Activated CD8-positive, alpha-beta memory T cell treated with anti-CD3 and anti-CD28 coated beads, Interleukin-2, amount 50 U/mL, for 1 hour (primary cell): Measurements from ENCODE around the gene HMGXB4.
A peak's percentile ranks its signal among the peaks of the same experiment; 100 is the strongest.

ENCODE experiments used
- DNase-seq: peaks from one replicate; pipeline ENCODE4 v3.0.0-alpha.2; 2020; ENCODE audit errors: extremely low read depth

Gene HMGXB4

GRCh38 chr22:35257002-35257320 is 332 bp upstream of the HMGXB4 start:
- no peak for DNase-seq

GRCh38 chr22:35258191-35258988 is 1.1 kb downstream of the HMGXB4 start:
- DNase-seq, result no peak

- no peak for DNase-seq
Measured at GRCh38 chr22:35264986-35265385, 7.7 kb downstream of the HMGXB4 start.

GRCh38 chr22:35266277-35266676 is 9.0 kb downstream of the HMGXB4 start:
- DNase-seq, result no peak

- no peak for DNase-seq
Measured at GRCh38 chr22:35269630-35270029, 12.3 kb downstream of the HMGXB4 start.

- DNase-seq, result no peak
Measured at GRCh38 chr22:35274154-35274871, 17.0 kb downstream of the HMGXB4 start.

GRCh38 chr22:35275580-35275979 is 18.3 kb downstream of the HMGXB4 start:
- DNase-seq, result no peak

GRCh38 chr22:35276019-35276418 is 18.7 kb downstream of the HMGXB4 start:
- DNase-seq, result no peak

GRCh38 chr22:35288116-35288515 is 30.8 kb downstream of the HMGXB4 start:
- no peak for DNase-seq

GRCh38 chr22:35292786-35293185 is 35.5 kb downstream of the HMGXB4 start:
- DNase-seq, result no peak

- DNase-seq, result no peak
Measured at GRCh38 chr22:35296051-35296450, 38.8 kb downstream of the HMGXB4 start.

GRCh38 chr22:35299217-35299672 is 42.0 kb downstream of the HMGXB4 start:
- peak; percentile 30 for DNase-seq

GRCh38 chr22:35299673-35300499 is 42.6 kb downstream of the HMGXB4 start, which contains the start of gene TOM1:
Gene TOM1, plus strand, starts transcription at chr22:35299894. Its CDS starts 35 bp downstream, at chr22:35299929.
- peak; percentile 93 for DNase-seq

- DNase-seq, result no peak
Measured at GRCh38 chr22:35301372-35301874, 44.1 kb downstream of the HMGXB4 start.

GRCh38 chr22:35303029-35303624 is 45.8 kb downstream of the HMGXB4 start:
- DNase-seq, result no peak

GRCh38 chr22:35305525-35306070 is 48.3 kb downstream of the HMGXB4 start:
- no peak for DNase-seq

- DNase-seq, result no peak
Measured at GRCh38 chr22:35306350-35306967, 49.2 kb downstream of the HMGXB4 start.

GRCh38 chr22:35307372-35307771 is 50.1 kb downstream of the HMGXB4 start:
- DNase-seq, result no peak

GRCh38 chr22:35307892-35308291 is 50.6 kb downstream of the HMGXB4 start:
- no peak for DNase-seq

- DNase-seq, result no peak
Measured at GRCh38 chr22:35308480-35309021, 51.3 kb downstream of the HMGXB4 start.
